ENCODE results near the gene TBXA2R. TPM values are rescaled to one million over a fixed set of nuclear protein-coding genes. Genes with fewer than 3 reads are reported as not detected.
"Not testable (repeated sequence)": the region's sequence is repeated elsewhere in the genome, so short reads cannot be mapped to it uniquely, and the experiment has no call there.

Gene TBXA2R
- total RNA-seq, 1 experiment from 2014 or later, result 4.3 TPM

GRCh38 chr19:3577723-3578344, 28.8 kb downstream of the TBXA2R start:
- no peak for DNase-seq (ENCODE audit: low read depth)

GRCh38 chr19:3576696-3577443, 29.8 kb downstream of the TBXA2R start:
- no peak for DNase-seq (ENCODE audit: low read depth)

GRCh38 chr19:3575949-3576673, 30.6 kb downstream of the TBXA2R start:
- no peak for DNase-seq (ENCODE audit: low read depth)

GRCh38 chr19:3575260-3575741, 31.4 kb downstream of the TBXA2R start:
- peak; percentile 52 for DNase-seq (ENCODE audit: low read depth)

GRCh38 chr19:3573858-3574637, 32.6 kb downstream of the TBXA2R start:
- peak; percentile 97 for DNase-seq (ENCODE audit: low read depth)

- no peak for DNase-seq (ENCODE audit: low read depth)
These were observed 33.4 kb downstream of the TBXA2R start for GRCh38 chr19:3573162-3573857.

- no peak for DNase-seq (ENCODE audit: low read depth)
These were observed 33.9 kb downstream of the TBXA2R start, which contains the start of gene HMG20B for GRCh38 chr19:3572855-3573161. TSS of gene HMG20B (plus strand) at chr19:3572944. CDS start at chr19:3573310, 366 bp downstream.

GRCh38 chr19:3572132-3572854, 34.4 kb downstream of the TBXA2R start:
- peak; percentile 99 for DNase-seq (ENCODE audit: low read depth)

- DNase-seq (ENCODE audit: low read depth), result peak; percentile 76
These were observed 36.1 kb downstream of the TBXA2R start for GRCh38 chr19:3570606-3571011.

GRCh38 chr19:3570042-3570441, 36.6 kb downstream of the TBXA2R start:
- not testable (repeated sequence) for DNase-seq (ENCODE audit: low read depth)

GRCh38 chr19:3565139-3565538, 41.5 kb downstream of the TBXA2R start:
- peak; percentile 100 for DNase-seq (ENCODE audit: low read depth)

- peak; percentile 60 for DNase-seq (ENCODE audit: low read depth)
These were observed 42.8 kb downstream of the TBXA2R start for GRCh38 chr19:3563709-3564524.

GRCh38 chr19:3557461-3558248, 49.0 kb downstream of the TBXA2R start, which contains the start of gene MFSD12:
TSS of gene MFSD12 (minus strand) at chr19:3557586. CDS start at chr19:3557403, 183 bp downstream.
- peak; percentile 98 for DNase-seq (ENCODE audit: low read depth)

- peak; percentile 61 for DNase-seq (ENCODE audit: low read depth)
These were observed 49.7 kb downstream of the TBXA2R start for GRCh38 chr19:3556978-3557460.

- no peak for DNase-seq (ENCODE audit: low read depth)
These were observed 50.2 kb downstream of the TBXA2R start for GRCh38 chr19:3556423-3556977.

- no peak for DNase-seq (ENCODE audit: low read depth)
These were observed 50.8 kb downstream of the TBXA2R start for GRCh38 chr19:3555653-3556422.
